Smooth muscle cell (in vitro differentiated cells): ENCODE results near the gene RNF38. TPM values are rescaled to one million over a fixed set of nuclear protein-coding genes. Genes with fewer than 3 reads are reported as not detected.
"Not testable (repeated sequence)": the region's sequence is repeated elsewhere in the genome, so short reads cannot be mapped to it uniquely, and the experiment has no call there.

Experiments
- DNase-seq: peaks from one replicate; lab custom pipeline; 2025; ENCODE audit not compliant: unreplicated experiment; lab: John Stamatoyannopoulos, UW
- H2AFZ ChIP-seq: fragments of 200-600 bp; sonication (generic); 2 replicates; pipeline ENCODE4 v1.6.0; 2016; ENCODE audit warnings: antibody characterized with exemption, low read depth, mild to moderate bottlenecking
- H3F3A ChIP-seq: fragments of 200-600 bp; sonication (generic); 2 replicates; pipeline ENCODE4 v1.6.0; 2017; ENCODE audit warnings: antibody characterized with exemption, low read depth
- H3K27ac ChIP-seq: fragments of 200-600 bp; sonication (generic); 2 replicates; pipeline ENCODE4 v1.5.1; 2016; ENCODE audit warnings: low read depth, mild to moderate bottlenecking
- H3K27me3 ChIP-seq: fragments of 200-600 bp; sonication (generic); 2 replicates; pipeline ENCODE4 v1.6.1; 2016; ENCODE audit warnings: low read depth, mild to moderate bottlenecking
- H3K36me3 ChIP-seq: fragments of 200-600 bp; sonication (generic); 2 replicates; pipeline ENCODE4 v1.5.1; 2016; ENCODE audit warnings: low read depth
- H3K4me1 ChIP-seq: fragments of 200-600 bp; sonication (generic); 2 replicates; pipeline ENCODE4 v1.5.1; 2016; ENCODE audit warnings: low read depth
- H3K4me2 ChIP-seq: fragments of 200-600 bp; sonication (generic); 2 replicates; pipeline ENCODE4 v1.6.0; 2016; ENCODE audit warnings: mild to moderate bottlenecking
- H3K4me3 ChIP-seq: fragments of 200-600 bp; sonication (generic); 2 replicates; pipeline ENCODE4 v1.5.1; 2016; ENCODE audit warnings: mild to moderate bottlenecking
- H3K79me2 ChIP-seq: fragments of 200-600 bp; sonication (generic); 2 replicates; pipeline ENCODE4 v1.6.0; 2016; ENCODE audit warnings: low read depth, mild to moderate bottlenecking
- H3K9ac ChIP-seq: fragments of 200-600 bp; sonication (generic); 2 replicates; pipeline ENCODE4 v1.6.0; 2016; ENCODE audit warnings: low read depth
- H3K9me3 ChIP-seq: fragments of 200-600 bp; sonication (generic); replicated peaks from 2 replicates; pipeline ENCODE4 v1.5.1; 2016; ENCODE audit warnings: low read depth
- H4K20me1 ChIP-seq: fragments of 200-600 bp; sonication (generic); 2 replicates; pipeline ENCODE4 v1.6.0; 2016; ENCODE audit warnings: low read depth
- WGBS: methylation state at CpG from one replicate; pipeline ENCODE4 v1.1.7; 2016; ENCODE audit warnings: low lambda C conversion rate; 5-methylcytosine and 5-hydroxymethylcytosine counted together
- polyA plus RNA-seq: library from polyadenylated mRNA; unstranded; fragments of >200 nt; fragmentation: Nextera tagmentation; extraction: Ambion mirVana; gene quantifications from 2 replicates; pipeline ENCODE4 v1.2.1, GENCODE V29; 2016
- total RNA-seq: library from RNA; depleted of rRNA; stranded (reverse); fragments of >200 nt; gene quantifications from 2 replicates; pipeline ENCODE4 v1.2.3, GENCODE V29; 2014
- TF ChIP-seq, protein P1 (sequence below): fragments of 200-600 bp; sonication (generic); IDR thresholded peaks from 2 replicates; pipeline ENCODE4 v1.5.1; 2017; ENCODE audit warnings: borderline replicate concordance, mild to moderate bottlenecking, antibody characterized with exemption; ENCODE audit not compliant: insufficient read depth, poor library complexity, severe bottlenecking

The RNF38 gene
- total and polyA plus RNA-seq, 2 experiments from 2014 or later = 10.1 to 27.5 TPM

GRCh38 chr9:36325081-36325828 is 74.8 kb downstream of the RNF38 start:
- H3F3A ChIP-seq = no peaks in the 10 kb centered on the region
- 93% methylated on average over 24 of the region's 24 CpGs for WGBS
- no peaks in the 10 kb centered on the region for H3K79me2 ChIP-seq
- no peak for DNase-seq
- TF ChIP-seq, protein P1, sequence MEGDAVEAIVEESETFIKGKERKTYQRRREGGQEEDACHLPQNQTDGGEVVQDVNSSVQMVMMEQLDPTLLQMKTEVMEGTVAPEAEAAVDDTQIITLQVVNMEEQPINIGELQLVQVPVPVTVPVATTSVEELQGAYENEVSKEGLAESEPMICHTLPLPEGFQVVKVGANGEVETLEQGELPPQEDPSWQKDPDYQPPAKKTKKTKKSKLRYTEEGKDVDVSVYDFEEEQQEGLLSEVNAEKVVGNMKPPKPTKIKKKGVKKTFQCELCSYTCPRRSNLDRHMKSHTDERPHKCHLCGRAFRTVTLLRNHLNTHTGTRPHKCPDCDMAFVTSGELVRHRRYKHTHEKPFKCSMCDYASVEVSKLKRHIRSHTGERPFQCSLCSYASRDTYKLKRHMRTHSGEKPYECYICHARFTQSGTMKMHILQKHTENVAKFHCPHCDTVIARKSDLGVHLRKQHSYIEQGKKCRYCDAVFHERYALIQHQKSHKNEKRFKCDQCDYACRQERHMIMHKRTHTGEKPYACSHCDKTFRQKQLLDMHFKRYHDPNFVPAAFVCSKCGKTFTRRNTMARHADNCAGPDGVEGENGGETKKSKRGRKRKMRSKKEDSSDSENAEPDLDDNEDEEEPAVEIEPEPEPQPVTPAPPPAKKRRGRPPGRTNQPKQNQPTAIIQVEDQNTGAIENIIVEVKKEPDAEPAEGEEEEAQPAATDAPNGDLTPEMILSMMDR = no peak
- no peaks in the 10 kb centered on the region for H3K36me3 ChIP-seq
- no peaks in the 10 kb centered on the region for H3K4me1 ChIP-seq
- no peaks in the 10 kb centered on the region for H3K27me3 ChIP-seq
- H3K27ac ChIP-seq = no peak overlapping the region
- no peaks in the 10 kb centered on the region for H3K9me3 ChIP-seq
- no peaks in the 10 kb centered on the region for H4K20me1 ChIP-seq
- no peak overlapping the region for H3K9ac ChIP-seq
- no peak overlapping the region for H3K4me3 ChIP-seq
- H2AFZ ChIP-seq = no peak overlapping the region
- no peak overlapping the region for H3K4me2 ChIP-seq

DNA sequence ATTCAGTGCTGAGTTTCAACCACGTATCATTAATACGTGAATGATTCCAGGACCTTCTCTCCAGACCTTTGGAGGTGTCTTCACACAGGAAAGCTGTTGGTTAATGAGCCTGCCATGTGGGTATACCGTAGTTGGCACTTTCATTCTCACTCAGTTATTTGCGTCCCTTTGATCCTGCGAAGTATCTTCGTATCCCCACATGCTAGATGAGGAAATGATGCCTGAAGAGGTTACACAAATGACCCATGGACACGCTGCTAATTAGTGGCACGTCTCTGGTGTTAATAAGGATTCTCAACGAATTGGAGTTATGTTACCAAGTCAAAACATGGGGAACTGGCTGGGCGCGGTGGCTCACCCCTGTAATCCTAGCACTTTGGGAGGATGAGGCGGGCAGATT is 76.1 kb downstream of the RNF38 start:
- Histone ChIP-seq H3K4me3 (no peak overlapping the region), H3K79me2 (no peaks in the 10 kb centered on the region), H3K9me3 (no peaks in the 10 kb centered on the region), H3K36me3 (no peaks in the 10 kb centered on the region), H2AFZ (no peak overlapping the region), H3K27ac (no peak overlapping the region), H3K4me1 (no peaks in the 10 kb centered on the region), H4K20me1 (no peaks in the 10 kb centered on the region), H3K9ac (no peak overlapping the region), H3K4me2 (no peak overlapping the region), H3F3A (no peaks in the 10 kb centered on the region), H3K27me3 (no peaks in the 10 kb centered on the region)
- WGBS = 96% methylated on average over 12 of the region's 12 CpGs
- TF ChIP-seq, protein P1 = no peak
- DNase-seq = no peak

GRCh38 chr9:36322462-36322861 is 77.6 kb downstream of the RNF38 start:
- Histone ChIP-seq H3F3A (no peaks in the 10 kb centered on the region), H3K9ac (no peak overlapping the region), H4K20me1 (no peaks in the 10 kb centered on the region), H3K9me3 (no peaks in the 10 kb centered on the region), H3K4me1 (no peaks in the 10 kb centered on the region), H3K27ac (no peak overlapping the region), H3K36me3 (no peaks in the 10 kb centered on the region), H3K4me2 (no peak overlapping the region), H3K79me2 (no peaks in the 10 kb centered on the region), H3K4me3 (no peak overlapping the region), H3K27me3 (no peaks in the 10 kb centered on the region), H2AFZ (no peak overlapping the region)
- 65% methylated on average over 3 of the region's 3 CpGs for WGBS
- TF ChIP-seq, protein P1 = no peak
- DNase-seq = no peak

DNA sequence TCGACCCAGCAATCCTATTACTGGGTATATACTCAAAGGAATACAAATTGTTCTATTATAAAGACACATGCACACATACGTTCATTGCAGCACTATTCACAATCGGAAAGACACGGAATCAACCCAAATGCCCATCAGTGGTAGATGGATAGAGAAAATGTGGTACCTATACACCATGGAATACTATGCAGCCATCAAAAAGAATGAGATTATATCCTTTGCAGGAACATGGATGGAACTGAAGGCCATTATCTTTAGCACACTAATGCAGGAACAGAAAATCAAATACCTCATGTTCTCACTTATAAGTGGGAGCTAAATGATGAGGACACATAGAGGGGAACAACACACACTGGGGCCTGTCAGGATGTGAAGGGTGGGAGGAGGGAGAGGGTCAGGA is 78.2 kb downstream of the RNF38 start:
- not testable (repeated sequence) for H3K27me3 ChIP-seq, H3K9ac ChIP-seq, H3K79me2 ChIP-seq, H3K4me3 ChIP-seq, H2AFZ ChIP-seq, H3F3A ChIP-seq, H3K9me3 ChIP-seq, H3K27ac ChIP-seq, H3K4me2 ChIP-seq, H3K36me3 ChIP-seq, H3K4me1 ChIP-seq, DNase-seq, H4K20me1 ChIP-seq
- 91% methylated on average over 4 of the region's 4 CpGs for WGBS
